HepG2 (cell line): Measurements from ENCODE around the gene KRTAP1-1. TPM values are rescaled to one million over a fixed set of nuclear protein-coding genes. Genes with fewer than 3 reads are reported as not detected.
A peak's percentile ranks its signal among the peaks of the same experiment; 100 is the strongest.

Experiments used
- ATF1 ChIP-seq: IDR thresholded peaks from 2 replicates; pipeline ENCODE4 v1.6.1; 2016; ENCODE audit warnings: mild to moderate bottlenecking, control low read depth
- HOXA7 ChIP-seq: sonication (generic); formaldehyde crosslinking; IDR thresholded peaks from 2 replicates; pipeline ENCODE4 v1.8.1; 2022; ENCODE audit warnings: mild to moderate bottlenecking, missing genetic modification reagents, moderate library complexity
- KLF13 ChIP-seq: sonication (generic); formaldehyde crosslinking; IDR thresholded peaks from 2 replicates; pipeline ENCODE4 v1.4.0; 2020; ENCODE audit warnings: mild to moderate bottlenecking, missing genetic modification reagents
- LRRFIP1 ChIP-seq: sonication (generic); formaldehyde crosslinking; conservative IDR thresholded peaks from 2 replicates; pipeline ENCODE4 v1.4.0; 2020; ENCODE audit warnings: missing genetic modification reagents
- MYNN ChIP-seq: sonication (generic); formaldehyde crosslinking; IDR thresholded peaks from 2 replicates; pipeline ENCODE4 v1.4.0; 2020; ENCODE audit warnings: mild to moderate bottlenecking, low read depth, missing genetic modification reagents
- SAFB2 ChIP-seq: sonication (generic); formaldehyde crosslinking; IDR thresholded peaks from 2 replicates; pipeline ENCODE4 v1.5.1; 2020; ENCODE audit warnings: missing genetic modification reagents, low read depth, mild to moderate bottlenecking, borderline replicate concordance
- TEF ChIP-seq: sonication (generic); formaldehyde crosslinking; IDR thresholded peaks from 2 replicates; pipeline ENCODE4 v1.5.0; 2020; ENCODE audit warnings: missing genetic modification reagents
- ZNF263 ChIP-seq: sonication (generic); formaldehyde crosslinking; IDR thresholded peaks from 2 replicates; pipeline ENCODE4 v1.4.0; 2020; ENCODE audit warnings: missing genetic modification reagents
- ZNF616 ChIP-seq: sonication (generic); formaldehyde crosslinking; IDR thresholded peaks from 2 replicates; pipeline ENCODE4 v1.5.0; 2020; ENCODE audit warnings: low read depth, mild to moderate bottlenecking, missing genetic modification reagents
- ZNF678 ChIP-seq: sonication (generic); formaldehyde crosslinking; IDR thresholded peaks from 2 replicates; pipeline ENCODE4 v1.4.0; 2020; ENCODE audit warnings: mild to moderate bottlenecking, missing genetic modification reagents
- ZNF691 ChIP-seq: sonication (generic); formaldehyde crosslinking; IDR thresholded peaks from 2 replicates; pipeline ENCODE4 v1.4.0; 2020; ENCODE audit warnings: missing genetic modification reagents, low read depth, mild to moderate bottlenecking, borderline replicate concordance
- polyA plus RNA-seq, 8 experiments: library from polyadenylated mRNA; depleted of rRNA in 3 of 8; stranded (reverse) in 7 of 8; unstranded in 1 of 8; fragments of >200 nt; fragmentation: Illumina TruSeq in 4 of 8; extraction: Trizol in 4 of 8; gene quantifications; 2 replicates each; pipeline versions ENCODE4 v1.2.1 to v1.2.3, GENCODE V29; 2011 to 2016; ENCODE audit warnings: low read depth in 4 of 8, missing spikeins in 1 of 8, mixed read lengths in 1 of 8; ENCODE audit not compliant: insufficient read depth in 1 of 8
- total RNA-seq, 5 experiments: library from RNA; depleted of rRNA; stranded (reverse); fragments of >200 nt; fragmentation: Illumina TruSeq; extraction: Trizol; gene quantifications; 2 replicates each; pipeline ENCODE4 v1.2.3, GENCODE V29; 2016; ENCODE audit warnings: low read depth in 1 of 5
- TF ChIP-seq, protein P1 (sequence below): sonication (generic); formaldehyde crosslinking; IDR thresholded peaks from 2 replicates; pipeline ENCODE4 v1.5.1; 2020; ENCODE audit warnings: mild to moderate bottlenecking, missing genetic modification reagents, borderline replicate concordance
- TF ChIP-seq, protein P2 (sequence below): sonication (generic); formaldehyde crosslinking; IDR thresholded peaks from 2 replicates; pipeline ENCODE4 v1.8.1; 2023; ENCODE audit warnings: mild to moderate bottlenecking, inconsistent platforms, moderate library complexity, missing genetic modification reagents, borderline replicate concordance
- TF ChIP-seq, protein P3 (sequence below): sonication (generic); formaldehyde crosslinking; IDR thresholded peaks from 2 replicates; pipeline ENCODE4 v1.4.0; 2020; ENCODE audit warnings: mild to moderate bottlenecking, missing genetic modification reagents
- TF ChIP-seq, protein P4 (sequence below): sonication (generic); formaldehyde crosslinking; IDR thresholded peaks from 2 replicates; pipeline ENCODE4 v1.8.0; 2022; ENCODE audit warnings: mild to moderate bottlenecking, missing genetic modification reagents
- TF ChIP-seq, protein P5 (sequence below): sonication (generic); formaldehyde crosslinking; IDR thresholded peaks from 2 replicates; pipeline ENCODE4 v1.4.0; 2020; ENCODE audit warnings: mild to moderate bottlenecking, missing genetic modification reagents, borderline replicate concordance

KRTAP1-1 gene
- total and polyA plus RNA-seq, 2 of the 13 experiments (the other 11 are each of a cell fraction or from before 2014, with no cell fraction given) = not detected

- TF ChIP-seq, protein P1, sequence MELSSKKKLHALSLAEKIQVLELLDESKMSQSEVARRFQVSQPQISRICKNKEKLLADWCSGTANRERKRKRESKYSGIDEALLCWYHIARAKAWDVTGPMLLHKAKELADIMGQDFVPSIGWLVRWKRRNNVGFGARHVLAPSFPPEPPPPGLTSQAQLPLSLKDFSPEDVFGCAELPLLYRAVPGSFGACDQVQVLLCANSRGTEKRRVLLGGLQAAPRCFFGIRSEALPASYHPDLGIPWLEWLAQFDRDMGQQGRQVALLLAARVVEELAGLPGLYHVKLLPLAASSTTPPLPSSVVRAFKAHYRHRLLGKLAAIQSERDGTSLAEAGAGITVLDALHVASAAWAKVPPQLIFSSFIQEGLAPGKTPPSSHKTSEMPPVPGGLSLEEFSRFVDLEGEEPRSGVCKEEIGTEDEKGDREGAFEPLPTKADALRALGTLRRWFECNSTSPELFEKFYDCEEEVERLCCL (CRISPR knock-in tag) = no peak
- peak; percentile 69; the same call in 1 of the 2 replicates for TF ChIP-seq ATF1 (CRISPR knock-in tag)
- 0 out of 2 replicates have a peak, but pooled peaks have one; percentile 18 for TF ChIP-seq TEF (CRISPR knock-in tag)
- no peak for TF ChIP-seq ZNF691 (CRISPR knock-in tag)
- TF ChIP-seq, protein P2, sequence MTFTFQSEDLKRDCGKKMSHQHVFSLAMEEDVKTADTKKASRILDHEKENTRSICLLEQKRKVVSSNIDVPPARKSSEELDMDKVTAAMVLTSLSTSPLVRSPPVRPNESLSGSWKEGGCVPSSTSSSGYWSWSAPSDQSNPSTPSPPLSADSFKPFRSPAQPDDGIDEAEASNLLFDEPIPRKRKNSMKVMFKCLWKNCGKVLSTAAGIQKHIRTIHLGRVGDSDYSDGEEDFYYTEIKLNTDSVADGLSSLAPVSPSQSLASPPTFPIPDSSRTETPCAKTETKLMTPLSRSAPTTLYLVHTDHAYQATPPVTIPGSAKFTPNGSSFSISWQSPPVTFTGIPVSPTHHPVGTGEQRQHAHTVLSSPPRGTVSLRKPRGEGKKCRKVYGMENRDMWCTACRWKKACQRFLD (CRISPR knock-in tag) = no peak
- TF ChIP-seq HOXA7 = no peak
- no peak for TF ChIP-seq KLF13 (CRISPR knock-in tag)
- TF ChIP-seq ZNF616 (CRISPR knock-in tag) = no peak
- no peak for TF ChIP-seq ZNF678 (CRISPR knock-in tag)
- TF ChIP-seq LRRFIP1 (CRISPR knock-in tag) = no peak
- TF ChIP-seq ZNF263 (CRISPR knock-in tag) = no peak
- TF ChIP-seq, protein P3, sequence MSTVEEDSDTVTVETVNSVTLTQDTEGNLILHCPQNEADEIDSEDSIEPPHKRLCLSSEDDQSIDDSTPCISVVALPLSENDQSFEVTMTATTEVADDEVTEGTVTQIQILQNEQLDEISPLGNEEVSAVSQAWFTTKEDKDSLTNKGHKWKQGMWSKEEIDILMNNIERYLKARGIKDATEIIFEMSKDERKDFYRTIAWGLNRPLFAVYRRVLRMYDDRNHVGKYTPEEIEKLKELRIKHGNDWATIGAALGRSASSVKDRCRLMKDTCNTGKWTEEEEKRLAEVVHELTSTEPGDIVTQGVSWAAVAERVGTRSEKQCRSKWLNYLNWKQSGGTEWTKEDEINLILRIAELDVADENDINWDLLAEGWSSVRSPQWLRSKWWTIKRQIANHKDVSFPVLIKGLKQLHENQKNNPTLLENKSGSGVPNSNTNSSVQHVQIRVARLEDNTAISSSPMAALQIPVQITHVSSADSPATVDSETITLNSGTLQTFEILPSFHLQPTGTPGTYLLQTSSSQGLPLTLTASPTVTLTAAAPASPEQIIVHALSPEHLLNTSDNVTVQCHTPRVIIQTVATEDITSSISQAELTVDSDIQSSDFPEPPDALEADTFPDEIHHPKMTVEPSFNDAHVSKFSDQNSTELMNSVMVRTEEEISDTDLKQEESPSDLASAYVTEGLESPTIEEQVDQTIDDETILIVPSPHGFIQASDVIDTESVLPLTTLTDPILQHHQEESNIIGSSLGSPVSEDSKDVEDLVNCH (CRISPR knock-in tag) = no peak
- TF ChIP-seq, protein P4, sequence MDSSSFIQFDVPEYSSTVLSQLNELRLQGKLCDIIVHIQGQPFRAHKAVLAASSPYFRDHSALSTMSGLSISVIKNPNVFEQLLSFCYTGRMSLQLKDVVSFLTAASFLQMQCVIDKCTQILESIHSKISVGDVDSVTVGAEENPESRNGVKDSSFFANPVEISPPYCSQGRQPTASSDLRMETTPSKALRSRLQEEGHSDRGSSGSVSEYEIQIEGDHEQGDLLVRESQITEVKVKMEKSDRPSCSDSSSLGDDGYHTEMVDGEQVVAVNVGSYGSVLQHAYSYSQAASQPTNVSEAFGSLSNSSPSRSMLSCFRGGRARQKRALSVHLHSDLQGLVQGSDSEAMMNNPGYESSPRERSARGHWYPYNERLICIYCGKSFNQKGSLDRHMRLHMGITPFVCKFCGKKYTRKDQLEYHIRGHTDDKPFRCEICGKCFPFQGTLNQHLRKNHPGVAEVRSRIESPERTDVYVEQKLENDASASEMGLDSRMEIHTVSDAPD (CRISPR knock-in tag) = no peak
- no peak for TF ChIP-seq MYNN (CRISPR knock-in tag)
- TF ChIP-seq SAFB2 = no peak; the same call in 1 of the 2 replicates
- TF ChIP-seq, protein P5, sequence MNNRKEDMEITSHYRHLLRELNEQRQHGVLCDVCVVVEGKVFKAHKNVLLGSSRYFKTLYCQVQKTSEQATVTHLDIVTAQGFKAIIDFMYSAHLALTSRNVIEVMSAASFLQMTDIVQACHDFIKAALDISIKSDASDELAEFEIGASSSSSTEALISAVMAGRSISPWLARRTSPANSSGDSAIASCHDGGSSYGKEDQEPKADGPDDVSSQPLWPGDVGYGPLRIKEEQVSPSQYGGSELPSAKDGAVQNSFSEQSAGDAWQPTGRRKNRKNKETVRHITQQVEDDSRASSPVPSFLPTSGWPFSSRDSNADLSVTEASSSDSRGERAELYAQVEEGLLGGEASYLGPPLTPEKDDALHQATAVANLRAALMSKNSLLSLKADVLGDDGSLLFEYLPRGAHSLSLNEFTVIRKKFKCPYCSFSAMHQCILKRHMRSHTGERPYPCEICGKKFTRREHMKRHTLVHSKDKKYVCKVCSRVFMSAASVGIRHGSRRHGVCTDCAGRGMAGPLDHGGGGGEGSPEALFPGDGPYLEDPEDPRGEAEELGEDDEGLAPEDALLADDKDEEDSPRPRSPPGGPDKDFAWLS (CRISPR knock-in tag) = no peak
Measured at GRCh38 chr17:41009301-41009760, 31.9 kb downstream of the KRTAP1-1 start (continued).
